Measurements from ENCODE around the gene PROK2.

DNA sequence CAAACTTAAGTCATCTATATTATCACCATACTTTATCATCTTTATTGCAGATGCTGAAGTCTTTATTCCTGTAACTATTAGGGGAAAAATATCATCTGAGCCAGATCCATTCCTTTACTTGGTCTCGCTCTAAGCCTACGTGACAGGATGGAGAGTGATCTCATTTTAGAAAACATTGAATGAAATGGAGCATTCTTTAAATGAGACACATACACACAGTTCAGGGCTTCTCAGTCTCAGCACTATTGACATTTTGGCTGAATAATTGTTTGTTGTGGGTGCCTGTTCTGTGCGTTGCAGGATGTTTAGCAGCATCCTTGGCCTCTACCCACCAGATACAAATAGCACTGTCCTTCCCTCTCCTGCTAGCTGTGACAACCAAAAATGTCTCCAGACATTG is 36.2 kb upstream of the PROK2 start:
- TF ChIP-seq POLR2A (IDR thresholded peaks at IDR 0.05), result no peak
- TF ChIP-seq, protein P1, sequence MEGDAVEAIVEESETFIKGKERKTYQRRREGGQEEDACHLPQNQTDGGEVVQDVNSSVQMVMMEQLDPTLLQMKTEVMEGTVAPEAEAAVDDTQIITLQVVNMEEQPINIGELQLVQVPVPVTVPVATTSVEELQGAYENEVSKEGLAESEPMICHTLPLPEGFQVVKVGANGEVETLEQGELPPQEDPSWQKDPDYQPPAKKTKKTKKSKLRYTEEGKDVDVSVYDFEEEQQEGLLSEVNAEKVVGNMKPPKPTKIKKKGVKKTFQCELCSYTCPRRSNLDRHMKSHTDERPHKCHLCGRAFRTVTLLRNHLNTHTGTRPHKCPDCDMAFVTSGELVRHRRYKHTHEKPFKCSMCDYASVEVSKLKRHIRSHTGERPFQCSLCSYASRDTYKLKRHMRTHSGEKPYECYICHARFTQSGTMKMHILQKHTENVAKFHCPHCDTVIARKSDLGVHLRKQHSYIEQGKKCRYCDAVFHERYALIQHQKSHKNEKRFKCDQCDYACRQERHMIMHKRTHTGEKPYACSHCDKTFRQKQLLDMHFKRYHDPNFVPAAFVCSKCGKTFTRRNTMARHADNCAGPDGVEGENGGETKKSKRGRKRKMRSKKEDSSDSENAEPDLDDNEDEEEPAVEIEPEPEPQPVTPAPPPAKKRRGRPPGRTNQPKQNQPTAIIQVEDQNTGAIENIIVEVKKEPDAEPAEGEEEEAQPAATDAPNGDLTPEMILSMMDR (IDR thresholded peaks at IDR 0.05), result no peak

Data from right lobe of liver (tissue), 4 donors.